Peyer's patch (tissue), 4 donors: ENCODE measurements around the gene CCL25.

Experiments used
- CTCF ChIP-seq, 6 experiments: fragments of 450-650 bp in 4 of 6; fragments of 200-600 bp in 2 of 6; sonication (generic) in 1 of 6; IDR thresholded peaks; one replicate each; pipeline ENCODE4 v1.5.1; 2017 to 2019; ENCODE audit warnings: antibody characterized with exemption in 6 of 6, mild to moderate bottlenecking in 3 of 6, moderate library complexity in 1 of 6
- POLR2A ChIP-seq, 2 donors: fragments of 450-650 bp; IDR thresholded peaks; one replicate each; pipeline ENCODE4 v1.5.1; 2017; ENCODE audit warnings: antibody characterized with exemption in 2 of 2, mild to moderate bottlenecking in 2 of 2, moderate library complexity in 2 of 2

DNA sequence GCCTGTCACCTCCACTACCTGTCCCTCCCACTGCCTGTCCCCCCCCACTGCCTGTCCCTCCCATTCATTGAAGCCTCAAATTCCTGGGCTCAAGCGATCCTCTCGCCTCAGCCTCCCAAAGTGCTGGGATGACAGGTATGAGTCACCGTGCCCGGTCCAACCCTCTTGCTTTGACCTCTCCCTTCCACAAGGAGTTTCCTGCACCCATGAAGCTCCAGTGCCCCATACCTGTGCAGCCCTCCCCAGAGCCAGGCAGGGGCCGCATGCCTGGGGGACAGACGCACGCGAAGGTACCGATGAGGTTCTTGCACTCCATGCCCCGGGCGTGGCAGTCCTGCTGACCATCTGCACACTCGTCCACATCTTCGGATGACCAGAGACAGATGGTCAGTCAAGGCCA, 34.3 kb downstream of the CCL25 start:
- TF ChIP-seq CTCF (IDR thresholded peaks at IDR 0.05): no peak
- no peak for TF ChIP-seq POLR2A (IDR thresholded peaks at IDR 0.05)
